Measurements from ENCODE around the gene ZMPSTE24.

ZMPSTE24 gene

DNA sequence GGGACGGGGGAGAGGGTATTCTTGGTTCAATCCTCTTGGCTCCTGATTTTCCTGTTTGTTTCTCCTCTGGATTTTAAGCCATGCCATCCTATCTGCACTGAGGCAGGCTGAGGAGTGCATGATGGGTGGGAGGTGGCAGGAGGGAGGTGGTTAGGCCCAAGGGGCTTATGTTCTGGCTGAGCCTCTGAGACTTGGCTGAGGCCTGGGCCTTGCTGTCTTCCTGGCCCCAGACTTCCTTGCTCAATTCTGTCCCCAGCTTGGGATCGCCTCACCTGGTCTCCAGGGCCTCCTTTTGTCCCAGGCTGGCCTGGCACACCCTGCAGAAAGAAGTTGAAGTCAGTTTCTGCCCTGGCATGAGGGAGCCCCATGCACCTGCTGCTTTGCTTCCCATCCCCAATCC is 47.8 kb downstream of the ZMPSTE24 start:
- no peak for DNase-seq

DNA sequence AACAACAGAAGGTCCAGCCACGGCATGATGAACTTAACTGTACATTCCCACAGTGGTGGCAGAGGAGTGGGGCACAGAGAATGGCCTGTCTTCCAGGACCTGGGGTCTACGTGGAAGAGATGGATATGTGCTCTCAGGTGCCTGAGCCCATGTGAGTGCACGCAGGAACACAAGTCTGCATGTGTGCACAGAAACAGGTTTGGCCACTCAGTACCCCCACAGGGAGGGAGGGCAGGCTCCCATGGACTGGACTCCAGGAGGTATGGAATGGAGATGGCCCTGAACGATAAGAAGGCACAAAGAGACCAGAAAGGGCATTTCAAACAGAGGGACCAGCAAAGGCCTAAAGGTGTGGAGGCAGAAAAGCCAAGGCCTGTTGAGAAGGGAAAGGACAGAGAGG is 48.3 kb downstream of the ZMPSTE24 start:
- no peak for DNase-seq

DNA sequence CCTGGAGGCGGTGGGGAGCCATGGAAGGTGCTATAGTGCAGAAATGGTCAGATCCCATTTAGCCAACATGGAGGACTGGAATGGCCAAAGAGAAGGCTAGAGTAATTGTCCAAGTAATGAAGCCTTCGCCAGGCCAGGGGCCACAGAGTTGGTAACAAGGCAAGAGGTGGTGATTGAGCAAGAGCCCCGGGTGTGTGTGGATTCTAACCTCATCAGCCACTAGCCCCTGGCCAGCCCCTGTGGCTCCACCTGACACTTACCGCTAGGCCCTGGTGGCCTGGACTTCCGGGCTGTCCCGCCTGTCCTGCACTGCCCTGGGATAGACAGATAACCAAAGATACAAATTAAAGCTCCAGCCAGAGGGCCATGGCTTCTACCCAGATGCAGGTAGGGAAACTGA is 49.1 kb downstream of the ZMPSTE24 start:
- no peak for DNase-seq

DNA sequence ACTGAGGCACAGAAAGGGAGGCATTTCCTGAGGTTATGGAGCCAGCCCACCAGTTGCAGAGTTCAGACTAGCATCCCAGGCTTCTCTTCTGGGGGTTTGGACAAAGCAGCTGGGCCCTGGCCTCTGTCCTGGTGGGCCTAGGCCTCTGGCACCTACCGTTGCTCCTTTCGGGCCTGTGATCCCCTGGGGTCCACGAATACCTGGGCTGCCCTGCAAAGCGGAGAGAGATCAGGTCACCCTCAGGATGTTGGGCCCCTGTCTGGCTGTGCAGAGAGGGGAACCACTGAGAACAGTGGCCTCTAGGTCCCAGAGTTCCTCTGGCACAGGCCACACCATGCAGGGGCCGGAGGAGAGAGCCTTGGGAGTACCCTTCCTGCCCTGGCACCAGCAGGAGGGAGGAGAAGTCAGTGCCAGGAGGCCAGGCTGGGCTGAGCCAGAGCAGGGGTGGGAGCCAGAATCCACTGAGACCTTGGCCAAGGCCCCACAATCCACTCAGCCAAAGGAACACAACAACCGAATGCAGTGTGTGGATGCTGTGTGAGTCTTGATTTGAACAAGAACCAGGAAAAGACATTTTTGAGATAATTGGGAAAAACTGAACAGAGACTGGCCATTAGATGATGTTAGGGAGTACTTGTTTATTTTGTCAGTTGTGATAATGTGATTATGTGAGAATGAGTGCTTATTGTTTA is 50.1 kb downstream of the ZMPSTE24 start:
- no peak for DNase-seq

DNA sequence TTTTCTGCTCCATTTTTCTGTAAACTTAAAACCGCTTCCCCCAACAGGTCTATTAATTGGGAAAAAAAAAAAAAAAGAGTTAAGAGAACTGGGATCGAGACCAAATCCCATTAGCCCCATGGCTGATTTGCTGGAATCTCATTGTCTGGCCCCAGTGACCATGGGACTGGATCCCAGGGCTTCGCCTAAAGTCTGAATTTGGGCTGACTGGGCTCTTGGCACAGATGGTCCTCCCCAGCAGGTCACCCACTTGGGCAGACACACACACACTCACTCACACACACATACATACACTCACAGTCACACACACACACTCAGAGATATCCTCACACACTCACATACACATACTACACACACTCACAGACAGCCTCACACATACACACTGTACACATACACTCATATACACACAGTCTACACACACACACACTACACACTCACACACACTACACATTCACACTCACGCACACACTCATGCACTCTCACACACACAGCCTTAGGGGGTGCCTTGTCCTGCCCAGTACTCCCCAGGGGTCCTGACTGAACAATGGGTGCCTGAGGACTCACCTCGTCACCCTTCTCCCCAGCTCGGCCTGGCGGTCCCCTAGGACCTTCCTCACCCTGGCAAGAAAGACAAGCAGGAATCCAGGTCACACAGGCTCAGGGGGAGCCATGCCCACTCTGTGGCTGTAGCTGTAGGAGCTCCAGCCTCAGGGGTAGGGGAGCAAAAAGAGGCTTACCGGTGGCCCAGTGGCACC is 51.5 kb downstream of the ZMPSTE24 start:
- DNase-seq = no peak

GRCh38 chr1:40310129-40310461 is 52.1 kb downstream of the ZMPSTE24 start:
- no peak for DNase-seq

- DNase-seq = no peak
These were observed 53.1 kb downstream of the ZMPSTE24 start for GRCh38 chr1:40310983-40311642.

DNA sequence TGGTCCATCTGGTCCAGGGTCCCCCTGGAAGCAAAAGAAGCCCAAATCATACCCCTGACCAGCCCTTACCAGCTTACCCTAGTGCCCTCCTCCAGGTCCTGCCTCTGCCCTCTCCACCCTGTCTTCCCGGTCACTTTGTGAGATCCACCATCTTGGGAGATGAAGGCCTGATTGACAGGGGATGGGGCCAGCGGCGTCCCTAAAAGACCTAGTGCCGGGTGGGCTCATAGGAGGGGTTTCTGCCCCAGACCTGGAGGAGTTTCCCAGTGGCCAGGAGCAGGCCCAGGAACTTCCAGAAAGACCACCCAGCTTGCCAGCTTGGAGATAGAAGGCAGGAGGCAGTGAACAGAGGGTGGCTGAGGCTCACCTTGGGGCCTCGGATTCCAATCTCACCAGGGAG is 53.7 kb downstream of the ZMPSTE24 start:
- DNase-seq = no peak

GRCh38 chr1:40312238-40313205 is 54.5 kb downstream of the ZMPSTE24 start:
- no peak for DNase-seq

DNA sequence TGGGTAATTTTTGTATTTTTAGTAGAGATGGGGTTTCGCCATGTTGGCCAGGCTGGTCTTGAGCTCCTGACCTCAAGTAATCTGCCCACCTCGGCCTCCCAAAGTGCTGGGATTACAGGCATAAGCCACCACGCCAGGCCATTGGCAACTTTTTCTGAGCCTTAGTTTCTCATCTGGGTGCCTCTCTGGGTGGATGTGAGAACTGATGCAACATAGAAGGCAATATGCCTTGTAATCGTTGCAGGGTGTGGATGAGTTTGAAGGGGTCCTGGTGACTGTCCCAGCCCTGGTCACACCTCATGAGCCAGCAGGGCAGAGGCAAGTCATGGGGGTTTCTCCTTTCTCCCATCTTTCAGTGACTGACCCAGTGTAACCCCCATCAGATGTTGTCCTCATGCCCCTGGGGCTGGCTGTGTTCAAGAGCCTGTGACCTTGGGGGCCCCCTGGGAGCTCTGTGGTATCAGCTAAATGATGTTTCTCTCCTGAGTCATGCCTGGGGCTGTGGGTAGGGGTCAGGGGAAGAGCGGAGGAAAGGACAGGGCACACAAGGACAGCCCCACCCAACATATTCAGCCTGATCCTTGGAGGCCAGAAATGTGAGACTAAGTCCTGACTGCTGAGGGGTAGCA is 55.4 kb downstream of the ZMPSTE24 start:
- DNase-seq = no peak

GRCh38 chr1:40313958-40314720 is 56.1 kb downstream of the ZMPSTE24 start:
- DNase-seq = no peak

DNA sequence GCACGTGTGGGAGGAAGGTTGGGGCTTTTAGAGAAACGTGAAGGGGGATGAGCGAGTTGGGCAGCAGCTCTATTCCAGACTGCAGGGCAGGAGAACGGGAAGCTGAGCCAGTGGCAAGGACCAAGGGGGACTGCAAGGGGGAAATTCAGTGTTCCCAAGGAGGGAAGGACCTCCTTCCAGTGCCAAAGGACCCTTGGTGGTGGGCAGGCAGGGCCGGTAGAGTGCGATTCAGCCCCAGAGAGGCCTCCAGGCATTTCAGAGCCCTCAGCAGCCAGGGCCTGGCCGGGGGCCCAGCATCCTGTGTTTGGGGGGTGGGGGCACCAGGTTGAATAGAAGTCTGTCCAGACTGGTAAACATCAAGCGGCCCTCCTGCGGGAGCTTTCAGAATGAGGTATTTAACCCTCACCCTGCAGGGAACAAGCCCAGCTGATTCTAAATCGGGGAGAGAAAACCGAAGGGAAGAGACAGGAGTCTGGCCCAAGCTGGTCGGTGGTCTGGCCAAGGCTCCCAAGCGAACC is 56.7 kb downstream of the ZMPSTE24 start:
- no peak for DNase-seq

DNA sequence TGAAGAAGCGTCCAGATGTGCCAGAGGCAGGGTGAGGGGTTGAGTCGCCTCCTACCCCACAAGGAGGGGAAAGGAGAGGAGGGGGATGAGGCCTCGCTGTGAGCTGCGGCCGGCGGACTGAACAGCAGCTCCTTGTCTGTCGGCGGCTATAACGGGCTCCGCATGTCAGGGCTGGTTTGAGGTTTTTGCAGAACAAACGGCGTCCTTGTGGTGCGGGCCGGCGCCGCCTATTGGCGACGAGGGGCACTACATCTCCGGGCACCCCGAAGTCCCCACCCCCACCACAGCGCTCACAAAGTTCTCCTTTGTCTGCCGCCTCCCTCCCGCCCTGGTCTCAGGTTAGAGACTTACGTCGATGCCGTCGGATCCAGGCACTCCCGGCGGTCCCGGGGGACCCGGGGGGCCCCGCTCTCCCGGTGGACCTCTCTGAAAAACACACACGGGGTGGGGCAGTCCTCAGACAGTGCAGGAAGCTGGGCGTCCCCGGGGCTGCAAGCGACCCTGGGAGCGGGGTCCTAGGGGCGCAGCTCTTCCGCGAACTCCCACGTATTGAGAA is 57.3 kb downstream of the ZMPSTE24 start:
- peak; percentile 83 for DNase-seq

GRCh38 chr1:40315795-40316594 is 58.0 kb downstream of the ZMPSTE24 start:
- no peak for DNase-seq

DNA sequence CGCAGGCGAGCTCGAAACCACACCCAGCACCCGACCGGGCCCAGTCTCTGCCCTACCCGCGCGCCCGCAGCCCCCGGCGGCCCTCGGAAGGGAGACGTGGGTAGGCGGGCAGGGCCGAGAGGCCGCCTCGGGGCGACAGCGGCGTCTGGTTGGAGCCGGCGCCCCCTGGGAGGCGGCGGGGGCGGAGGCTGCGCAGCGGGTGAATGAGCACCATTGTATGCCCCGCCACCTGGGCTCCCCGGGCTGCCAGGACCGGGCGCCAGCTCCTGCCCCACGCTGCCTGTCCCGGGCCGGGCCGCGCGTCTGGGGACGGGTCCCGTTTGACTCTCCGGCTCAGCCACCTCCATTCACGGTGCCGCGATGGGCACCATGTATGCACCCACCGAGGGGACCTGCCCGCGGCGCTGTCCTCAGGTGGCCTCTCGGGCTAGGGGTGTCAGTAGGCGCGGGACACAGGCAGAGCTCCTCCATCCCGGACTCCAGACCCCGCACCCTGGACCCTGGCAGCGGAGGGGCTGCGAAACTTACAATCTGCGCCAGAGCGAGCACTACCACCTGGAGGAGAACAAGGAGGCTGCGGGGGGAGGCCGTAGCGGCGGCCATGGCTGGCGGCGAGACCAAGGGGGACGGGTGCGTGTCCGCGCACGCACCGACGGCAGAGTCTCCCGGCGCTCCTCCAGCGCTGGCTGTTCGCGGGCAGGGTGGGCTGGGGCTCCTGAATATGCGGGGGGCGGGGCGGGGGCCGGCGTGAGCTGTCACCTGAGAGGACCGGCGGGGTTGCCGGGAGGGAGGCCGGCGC is 58.8 kb downstream of the ZMPSTE24 start, which contains the start of gene COL9A2:
Gene COL9A2 (minus strand): TSS at position 692 of the 799 bp plus-strand sequence. CDS start 89 bp downstream, at position 603.
- DNase-seq = no peak

DNA sequence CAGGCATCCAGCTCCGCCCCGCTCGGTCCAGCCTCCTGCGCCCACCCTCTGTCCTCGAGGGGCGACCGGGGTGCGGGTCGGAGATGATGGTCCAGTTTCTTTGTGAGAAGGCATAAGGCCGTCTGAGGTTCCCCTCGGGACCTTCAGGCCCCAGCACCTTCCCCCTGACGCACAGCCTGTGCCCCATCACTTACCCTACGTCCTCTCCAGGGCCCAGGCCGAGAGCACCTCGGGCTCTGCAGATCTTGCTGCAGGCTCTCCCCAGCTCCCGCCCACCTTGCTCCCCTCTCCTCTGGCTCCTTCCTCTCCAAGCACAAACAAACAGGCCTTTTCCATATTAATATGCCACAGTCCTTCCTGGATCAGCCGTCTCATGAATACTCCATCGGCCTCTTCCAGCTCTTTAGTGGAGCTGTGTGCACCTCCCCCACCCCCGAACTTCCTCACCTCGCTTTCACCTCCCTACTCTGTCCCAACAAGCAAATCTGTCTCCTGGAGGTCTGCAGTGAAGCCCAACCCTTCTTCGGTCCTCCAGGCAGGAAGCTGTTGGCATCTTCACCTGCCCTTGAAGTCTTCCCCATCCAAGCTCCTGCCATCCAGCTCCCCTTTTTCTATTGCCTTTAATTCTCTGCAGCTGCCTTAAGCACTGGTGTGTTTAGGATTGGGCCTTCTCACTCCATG is 59.5 kb downstream of the ZMPSTE24 start:
- no peak for DNase-seq

DNA sequence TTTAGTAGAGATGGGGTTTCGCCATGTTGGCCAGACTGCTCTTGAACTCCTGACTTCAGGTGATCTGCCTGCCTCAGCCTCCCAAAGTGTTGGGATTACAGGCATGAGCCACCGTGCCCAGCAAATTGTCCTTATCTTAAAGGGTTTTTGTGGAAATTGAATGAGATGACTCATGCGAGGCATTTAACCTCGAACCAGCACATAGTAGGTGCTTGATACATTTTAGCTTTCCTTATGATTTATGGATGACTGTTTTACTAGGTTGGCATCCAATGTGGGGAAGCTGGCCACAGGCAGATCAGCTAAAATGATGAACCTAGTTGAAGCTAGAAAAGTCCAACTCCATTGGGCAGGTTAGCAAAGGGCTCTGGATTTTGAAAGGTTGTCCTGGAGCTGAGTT is 60.4 kb downstream of the ZMPSTE24 start:
- DNase-seq = no peak

- DNase-seq = no peak
These were observed 61.1 kb downstream of the ZMPSTE24 start for GRCh38 chr1:40318970-40319621.
